KMS-11 (cell line): ENCODE measurements around the gene PTGS1.
"Not testable (repeated sequence)": the region's sequence is repeated elsewhere in the genome, so short reads cannot be mapped to it uniquely, and the experiment has no call there.

Source experiments
- H2AFZ ChIP-seq: fragments of 200-600 bp; sonication (generic); 2 replicates; pipeline ENCODE4 v1.6.1; 2016; ENCODE audit warnings: antibody characterized with exemption, mixed run types, low read depth
- H3K27ac ChIP-seq: fragments of 200-600 bp; sonication (generic); 2 replicates; pipeline ENCODE4 v1.6.1; 2016; ENCODE audit warnings: mild to moderate bottlenecking, mixed run types
- H3K27me3 ChIP-seq: fragments of 200-600 bp; sonication (generic); 2 replicates; pipeline ENCODE4 v1.6.1; 2017; ENCODE audit warnings: mild to moderate bottlenecking, low read depth, mixed run types, moderate library complexity; ENCODE audit not compliant: insufficient read depth
- H3K36me3 ChIP-seq: fragments of 200-600 bp; sonication (generic); 2 replicates; pipeline ENCODE4 v1.6.1; 2017; ENCODE audit warnings: mild to moderate bottlenecking, mixed run types; ENCODE audit not compliant: insufficient read depth
- H3K4me1 ChIP-seq: fragments of 200-600 bp; sonication (generic); 2 replicates; pipeline ENCODE4 v1.6.1; 2016; ENCODE audit warnings: mild to moderate bottlenecking, low read depth, mixed run types; ENCODE audit not compliant: poor library complexity, severe bottlenecking
- H3K4me2 ChIP-seq: fragments of 200-600 bp; sonication (generic); 2 replicates; pipeline ENCODE4 v1.7.0; 2016; ENCODE audit warnings: mild to moderate bottlenecking, mixed run types
- H3K4me3 ChIP-seq: fragments of 200-600 bp; sonication (generic); IDR thresholded peaks from 2 replicates; pipeline ENCODE4 v1.6.1; 2017; ENCODE audit warnings: low read depth, low read length, mixed read lengths; ENCODE audit not compliant: insufficient read depth
- H3K79me2 ChIP-seq: fragments of 200-600 bp; sonication (generic); 2 replicates; pipeline ENCODE4 v1.6.1; 2016; ENCODE audit warnings: low read depth, mixed run types; ENCODE audit not compliant: insufficient read depth
- H3K9ac ChIP-seq: fragments of 200-600 bp; sonication (generic); 2 replicates; pipeline ENCODE4 v1.6.1; 2016; ENCODE audit warnings: mild to moderate bottlenecking, mixed run types
- H4K20me1 ChIP-seq: fragments of 200-600 bp; sonication (generic); 2 replicates; pipeline ENCODE4 v1.6.1; 2016; ENCODE audit warnings: mild to moderate bottlenecking, mixed run types; ENCODE audit not compliant: insufficient read depth
- TF ChIP-seq, protein P1 (sequence below): fragments of 200-600 bp; sonication (generic); conservative IDR thresholded peaks from 2 replicates; pipeline ENCODE4 v1.6.1; 2017; ENCODE audit warnings: low read depth, mild to moderate bottlenecking, antibody characterized with exemption, low read length, moderate library complexity, mixed read lengths

The PTGS1 gene

DNA sequence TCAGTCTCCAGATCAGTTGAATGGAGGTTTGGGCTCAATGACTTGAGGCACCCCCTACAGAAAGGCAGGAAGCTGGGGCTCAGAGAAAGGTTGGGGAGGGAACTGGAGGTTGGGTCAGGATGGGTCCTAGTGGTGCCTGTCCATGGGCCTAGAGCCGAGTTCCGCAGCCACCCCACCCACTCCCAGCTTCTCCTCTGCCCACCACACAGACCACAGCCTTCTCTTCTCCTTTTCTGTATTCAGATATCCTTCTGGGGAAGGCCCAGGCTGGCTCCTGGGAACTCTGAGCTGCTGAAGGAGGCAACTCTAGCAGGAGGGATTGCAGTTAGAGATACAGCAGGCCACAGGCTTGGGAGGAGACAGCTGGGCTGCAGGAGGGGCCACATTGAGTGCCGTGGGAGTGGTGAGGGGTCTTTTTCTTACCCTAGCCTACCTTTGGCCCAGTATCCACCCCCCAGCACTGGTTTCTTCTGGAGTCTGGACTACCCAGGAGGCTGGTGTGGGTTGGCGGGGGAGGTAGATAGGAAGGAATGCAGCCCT lies 15.4 kb upstream of the PTGS1 start:
- Histone ChIP-seq H3K4me3 (no peak overlapping the region), H3K4me1 (no peaks in the 10 kb centered on the region), H4K20me1 (no peaks in the 10 kb centered on the region), H3K4me2 (no peak overlapping the region), H3K27ac (no peak overlapping the region), H2AFZ (no peak overlapping the region), H3K9ac (no peak overlapping the region), H3K27me3 (no peaks in the 10 kb centered on the region), H3K79me2 (no peaks in the 10 kb centered on the region), H3K36me3 (no peaks in the 10 kb centered on the region)
- TF ChIP-seq, protein P1, sequence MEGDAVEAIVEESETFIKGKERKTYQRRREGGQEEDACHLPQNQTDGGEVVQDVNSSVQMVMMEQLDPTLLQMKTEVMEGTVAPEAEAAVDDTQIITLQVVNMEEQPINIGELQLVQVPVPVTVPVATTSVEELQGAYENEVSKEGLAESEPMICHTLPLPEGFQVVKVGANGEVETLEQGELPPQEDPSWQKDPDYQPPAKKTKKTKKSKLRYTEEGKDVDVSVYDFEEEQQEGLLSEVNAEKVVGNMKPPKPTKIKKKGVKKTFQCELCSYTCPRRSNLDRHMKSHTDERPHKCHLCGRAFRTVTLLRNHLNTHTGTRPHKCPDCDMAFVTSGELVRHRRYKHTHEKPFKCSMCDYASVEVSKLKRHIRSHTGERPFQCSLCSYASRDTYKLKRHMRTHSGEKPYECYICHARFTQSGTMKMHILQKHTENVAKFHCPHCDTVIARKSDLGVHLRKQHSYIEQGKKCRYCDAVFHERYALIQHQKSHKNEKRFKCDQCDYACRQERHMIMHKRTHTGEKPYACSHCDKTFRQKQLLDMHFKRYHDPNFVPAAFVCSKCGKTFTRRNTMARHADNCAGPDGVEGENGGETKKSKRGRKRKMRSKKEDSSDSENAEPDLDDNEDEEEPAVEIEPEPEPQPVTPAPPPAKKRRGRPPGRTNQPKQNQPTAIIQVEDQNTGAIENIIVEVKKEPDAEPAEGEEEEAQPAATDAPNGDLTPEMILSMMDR: no peak

DNA sequence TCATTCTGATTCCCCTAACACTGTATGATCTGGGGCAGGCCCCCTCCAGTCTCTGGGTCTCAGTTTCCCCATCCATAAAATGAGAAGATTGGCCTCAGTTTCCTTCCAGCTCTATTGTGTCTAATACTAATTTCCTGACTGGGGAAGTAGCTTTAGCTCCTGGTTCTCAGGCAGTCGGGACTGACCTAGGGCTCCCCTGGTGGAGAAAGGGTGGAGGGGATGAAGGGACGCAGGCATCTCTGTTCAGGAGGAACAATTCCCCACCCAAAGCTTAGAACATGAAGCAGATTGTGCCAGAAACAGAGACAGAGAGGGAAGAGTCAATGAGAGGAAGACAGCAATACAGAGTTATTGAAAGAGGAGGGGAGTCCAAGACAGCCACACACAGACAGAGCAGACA lies 14.2 kb upstream of the PTGS1 start:
- Histone ChIP-seq H2AFZ (no peak overlapping the region), H3K27me3 (no peaks in the 10 kb centered on the region), H3K79me2 (no peaks in the 10 kb centered on the region), H3K9ac (no peak overlapping the region), H3K4me2 (no peak overlapping the region), H3K27ac (no peak overlapping the region), H3K4me3 (no peak overlapping the region), H3K36me3 (no peaks in the 10 kb centered on the region), H3K4me1 (no peaks in the 10 kb centered on the region), H4K20me1 (no peaks in the 10 kb centered on the region)
- TF ChIP-seq, protein P1: no peak

DNA sequence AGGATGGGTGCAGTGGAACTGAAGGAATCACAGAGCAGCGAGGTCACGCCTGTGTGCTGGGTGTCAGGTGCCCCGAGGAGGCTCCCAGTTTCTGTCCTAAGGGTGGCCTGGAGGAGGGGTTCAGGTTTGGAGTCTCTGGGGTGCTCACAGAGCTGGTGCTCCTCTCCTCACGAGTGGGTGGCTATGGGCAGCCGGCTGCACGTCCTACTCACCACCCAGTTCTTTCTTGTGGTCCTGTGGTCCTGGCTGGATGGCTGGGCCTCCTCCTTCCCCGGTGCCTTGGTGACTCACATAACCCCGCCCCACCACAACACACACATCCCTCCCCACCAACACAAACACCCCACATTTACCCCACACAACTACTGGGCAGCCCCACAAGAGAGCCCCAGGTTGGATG lies 9.9 kb upstream of the PTGS1 start:
- no peaks in the 10 kb centered on the region for H3K79me2 ChIP-seq
- H3K4me1 ChIP-seq: no peaks in the 10 kb centered on the region
- H3K36me3 ChIP-seq: no peaks in the 10 kb centered on the region
- no peak overlapping the region for H3K27ac ChIP-seq
- no peaks in the 10 kb centered on the region for H4K20me1 ChIP-seq
- no peak overlapping the region for H3K4me3 ChIP-seq
- no peaks in the 10 kb centered on the region for H3K27me3 ChIP-seq
- H3K9ac ChIP-seq: no peak overlapping the region
- TF ChIP-seq, protein P1: no peak
- H2AFZ ChIP-seq: no peak overlapping the region
- no peak overlapping the region for H3K4me2 ChIP-seq

DNA sequence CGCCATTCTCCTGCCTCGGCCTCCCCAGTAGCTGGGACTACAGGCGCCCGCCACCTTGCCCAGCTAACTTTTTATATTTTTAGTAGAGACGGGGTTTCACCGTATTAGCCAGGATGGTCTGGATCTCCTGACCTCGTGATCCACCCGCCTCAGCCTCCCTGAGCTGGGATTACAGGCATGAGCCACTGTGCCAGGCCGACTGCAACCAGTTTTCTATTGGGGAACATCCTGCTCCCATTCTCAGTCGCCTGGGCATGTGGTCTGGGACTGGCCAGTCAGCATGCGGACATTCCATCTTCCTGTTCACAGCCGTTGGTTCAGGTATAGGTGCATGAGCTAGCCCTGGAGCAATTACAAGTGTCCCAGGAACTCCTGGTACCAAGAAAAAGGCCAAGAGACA lies 7.7 kb upstream of the PTGS1 start:
- not testable (repeated sequence) for H4K20me1 ChIP-seq, H3K4me3 ChIP-seq, H3K27ac ChIP-seq, H3K9ac ChIP-seq, H2AFZ ChIP-seq, H3K4me1 ChIP-seq, H3K27me3 ChIP-seq, H3K4me2 ChIP-seq, H3K79me2 ChIP-seq, H3K36me3 ChIP-seq

DNA sequence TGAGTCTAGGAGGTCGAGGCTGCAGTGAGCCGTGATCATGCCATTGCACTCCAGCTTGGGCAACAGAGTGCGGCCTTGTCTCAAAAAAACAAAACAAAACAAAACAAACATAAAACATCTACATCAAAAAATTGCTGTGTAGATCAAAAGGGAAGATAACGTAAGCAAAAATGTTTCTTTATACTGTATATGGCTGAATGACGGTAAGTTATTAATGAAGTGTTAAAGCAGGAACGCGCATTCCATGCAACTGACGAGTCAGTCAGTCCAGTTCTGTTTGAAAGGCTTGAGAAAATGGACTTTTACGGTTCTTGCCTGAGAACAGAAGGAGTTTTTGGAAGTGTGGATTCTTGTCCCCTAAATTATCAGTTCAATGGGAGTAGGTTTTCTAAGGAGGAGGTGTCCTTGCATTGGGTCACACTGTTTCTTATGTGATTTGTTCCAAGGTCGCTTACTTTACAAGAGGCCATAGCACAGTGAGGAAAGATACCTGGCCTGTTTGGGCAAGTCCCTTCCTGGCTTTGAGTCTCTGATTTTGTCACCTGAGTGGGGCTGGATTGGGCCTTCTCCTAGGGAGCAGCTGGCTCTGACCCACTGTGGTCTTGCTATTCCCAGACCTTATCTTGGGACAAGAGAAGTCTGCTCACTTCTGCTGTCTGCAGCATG lies 6.6 kb upstream of the PTGS1 start:
- Histone ChIP-seq H3K27ac (no peak overlapping the region), H2AFZ (no peak overlapping the region), H3K4me3 (no peak overlapping the region), H3K79me2 (no peaks in the 10 kb centered on the region), H4K20me1 (no peaks in the 10 kb centered on the region), H3K4me1 (no peaks in the 10 kb centered on the region), H3K4me2 (no peak overlapping the region), H3K27me3 (no peaks in the 10 kb centered on the region), H3K36me3 (no peaks in the 10 kb centered on the region), H3K9ac (no peak overlapping the region)
- TF ChIP-seq, protein P1: no peak
